ENCODE measurements around the gene KLF13.

KLF13 gene

DNA sequence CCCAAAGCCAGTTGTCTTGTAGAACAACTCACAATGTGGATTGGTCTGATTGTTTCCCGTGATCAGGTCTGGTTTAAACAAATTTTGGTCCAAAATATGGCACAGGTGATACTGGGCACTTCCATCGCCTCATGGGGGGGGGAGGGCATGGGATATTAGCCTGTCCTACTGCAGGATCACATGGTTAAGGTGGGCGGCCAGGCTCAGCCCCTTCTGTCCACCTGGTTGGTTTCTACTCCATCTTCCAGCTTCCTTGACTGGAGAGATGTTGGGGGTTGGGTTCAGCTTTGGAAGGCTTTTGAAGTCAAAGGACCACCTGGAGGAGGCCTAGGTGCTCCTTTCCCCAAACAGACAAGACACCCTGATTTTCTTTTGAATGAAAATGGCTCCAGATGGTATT, 7.2 kb downstream of the KLF13 start:
- DNase-seq = no peak

DNA sequence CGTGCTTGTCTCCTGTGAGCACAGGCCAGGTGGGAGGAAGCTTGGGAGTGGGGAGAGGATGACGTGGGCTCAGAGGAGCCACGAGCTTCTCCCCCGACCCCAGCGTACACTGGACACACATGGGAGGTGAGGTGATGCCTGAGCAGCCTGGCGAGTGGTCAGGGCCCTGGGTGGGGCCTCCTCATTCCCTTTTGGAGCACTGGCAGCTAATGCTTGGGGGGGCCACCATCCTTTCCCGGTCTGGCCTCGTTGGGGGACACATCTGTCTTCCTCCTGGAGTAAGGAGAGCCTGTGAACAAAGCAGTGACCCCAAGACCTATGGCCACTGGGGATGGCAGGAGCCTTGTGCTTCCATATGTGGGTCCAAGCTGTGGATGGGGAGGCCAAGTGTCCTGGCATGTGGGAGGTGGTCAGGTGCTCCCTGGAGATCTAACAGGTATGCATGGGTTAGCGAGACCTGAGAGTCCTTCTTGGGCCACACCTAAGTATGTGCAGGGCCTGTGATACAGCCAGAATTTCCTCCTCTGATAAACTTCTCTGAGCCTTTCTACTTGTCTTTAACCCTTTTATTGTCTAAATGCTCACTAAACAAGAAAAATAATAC, 9.5 kb downstream of the KLF13 start:
- DNase-seq = no peak

DNA sequence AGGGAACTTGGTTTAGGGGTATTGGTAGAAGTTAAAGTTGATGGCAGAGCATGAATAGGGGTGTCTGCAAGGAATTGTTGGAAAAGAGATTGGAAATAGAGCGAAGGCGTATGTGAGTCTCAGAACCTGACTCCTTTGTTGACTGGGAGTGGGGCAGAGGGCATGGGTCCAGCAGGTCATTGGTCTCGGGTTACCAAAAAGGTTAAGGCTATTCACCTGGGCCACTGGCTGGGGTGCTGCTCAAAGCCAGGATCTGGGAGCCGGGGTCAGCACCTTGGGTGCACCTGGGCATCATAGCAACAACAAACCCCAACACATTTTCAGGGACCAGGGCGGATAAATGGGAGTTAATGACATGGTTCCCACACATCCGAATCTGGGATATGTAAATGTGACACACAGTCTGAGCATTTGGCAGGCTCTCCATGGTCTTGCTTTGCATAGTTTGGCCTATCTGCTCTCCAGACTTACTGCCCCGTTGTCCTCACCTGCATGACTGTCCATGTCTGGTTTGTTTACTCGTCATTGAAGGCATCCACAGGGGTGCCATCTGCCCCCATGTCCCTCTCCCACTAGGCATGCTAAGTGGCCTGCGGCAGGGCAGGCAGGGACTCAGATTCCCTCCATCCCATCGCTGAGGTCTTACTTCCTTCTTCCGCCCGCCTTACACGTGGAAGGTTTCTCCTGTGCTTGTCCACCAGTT, 10.1 kb downstream of the KLF13 start:
- DNase-seq = no peak

DNA sequence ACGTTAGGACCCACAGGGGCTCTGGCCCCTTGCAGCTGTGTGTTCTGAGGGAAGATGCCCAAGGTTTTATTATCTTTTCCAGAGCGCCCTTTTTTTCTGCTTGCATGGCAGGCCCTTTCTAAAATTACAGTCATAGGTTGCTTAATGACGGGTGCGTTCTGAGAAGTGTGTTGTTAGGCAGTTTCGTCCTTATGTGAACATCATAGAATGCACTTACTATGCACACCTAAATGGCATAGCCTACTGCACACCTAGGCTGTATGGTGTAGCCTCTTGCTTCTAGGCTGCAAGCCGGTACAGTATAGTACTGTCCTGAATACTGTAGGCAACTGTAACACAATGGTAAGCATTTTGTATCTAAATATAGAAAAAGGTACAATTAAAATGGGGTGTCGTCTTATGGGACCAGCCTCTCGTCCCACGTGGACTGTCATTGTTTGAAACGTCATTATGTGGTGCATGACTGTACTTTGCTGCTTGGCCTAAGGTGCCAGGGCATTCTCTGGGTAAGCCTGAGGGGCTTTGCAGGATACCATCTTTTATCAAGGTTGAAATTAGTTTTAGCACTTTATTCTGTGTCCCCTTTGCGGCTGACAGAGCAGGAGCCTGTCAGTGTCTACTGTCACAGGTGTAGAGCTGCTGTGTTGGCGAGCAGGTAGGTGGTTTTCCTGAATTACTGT, 10.9 kb downstream of the KLF13 start:
- DNase-seq = no peak

DNA sequence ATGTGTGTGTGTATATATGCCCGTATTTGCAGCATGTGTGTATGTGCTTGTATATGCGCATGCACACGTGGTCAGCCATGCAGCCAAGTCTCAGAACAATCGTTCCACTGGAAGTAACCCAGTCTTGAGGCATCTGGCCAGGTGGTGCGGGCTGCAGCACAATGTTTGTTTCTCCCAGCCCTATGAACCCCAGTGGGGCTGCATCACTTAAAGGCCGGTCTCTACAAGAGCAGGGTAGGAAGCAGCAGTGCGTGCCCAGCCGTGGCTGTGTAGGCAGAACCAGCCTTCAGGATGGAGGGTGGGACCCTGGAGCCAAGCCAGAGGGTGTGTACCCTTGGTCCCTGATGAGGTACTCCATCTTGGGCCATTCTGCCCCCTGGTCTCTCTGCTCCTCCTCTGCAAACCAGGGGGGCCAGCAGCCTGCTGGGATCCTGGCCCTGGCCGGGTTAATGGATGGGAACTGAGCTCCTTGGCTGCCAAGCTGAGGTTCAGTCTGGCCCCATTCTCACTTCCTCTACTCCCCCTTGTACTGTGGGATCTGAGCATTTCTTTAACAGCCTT, 11.8 kb downstream of the KLF13 start:
- DNase-seq = no peak

DNA sequence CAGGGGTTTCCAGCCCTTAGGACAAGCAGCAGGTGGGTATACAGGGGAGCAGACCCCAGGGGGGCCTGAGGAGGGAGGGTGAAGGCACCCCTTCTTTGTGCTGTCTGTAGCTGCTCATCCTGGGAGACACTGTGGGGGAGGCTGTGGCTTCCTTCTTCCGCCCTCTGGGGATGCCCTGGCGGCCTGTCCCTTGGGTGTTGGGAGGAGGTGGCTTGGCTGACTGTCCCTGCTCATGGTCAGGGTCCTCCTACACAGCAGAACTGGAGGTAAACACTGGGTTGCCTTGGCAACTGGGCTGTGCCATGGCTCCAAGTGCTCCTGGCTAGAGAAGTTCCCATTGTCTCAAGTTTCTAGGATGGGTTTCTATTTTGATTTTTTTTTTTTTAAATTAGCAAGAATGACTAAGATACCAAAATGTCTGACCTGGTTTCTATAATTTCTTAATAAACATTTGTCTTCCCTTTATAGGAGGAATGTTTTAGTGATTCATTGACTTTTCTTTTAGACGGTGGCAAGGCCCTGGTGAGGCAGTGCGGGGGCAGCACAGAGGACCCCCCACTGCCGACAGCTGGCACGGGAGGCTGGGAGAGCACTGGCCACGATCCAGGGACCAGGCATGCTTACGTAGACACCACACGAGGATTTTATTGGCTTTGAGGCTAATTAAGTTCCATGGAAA, 12.4 kb downstream of the KLF13 start:
- DNase-seq = peak; percentile 77

DNA sequence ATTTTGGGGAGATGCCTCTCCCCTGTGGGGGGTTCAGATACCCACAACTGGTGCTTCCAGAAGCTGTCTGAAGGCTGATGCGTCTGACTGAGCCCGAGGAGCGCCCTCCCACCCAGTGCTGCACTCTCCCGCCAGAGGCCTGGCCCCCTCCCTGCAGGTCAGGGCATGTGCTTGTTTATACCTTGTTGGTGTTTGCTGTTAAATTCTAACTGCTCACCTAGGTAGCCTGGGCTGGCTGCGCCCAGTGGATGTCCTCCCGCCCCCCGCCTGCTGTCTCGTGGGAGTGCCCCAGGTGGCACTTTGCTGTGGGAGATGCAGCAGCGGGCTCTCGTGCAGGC, 12.9 kb downstream of the KLF13 start:
- DNase-seq = no peak

DNA sequence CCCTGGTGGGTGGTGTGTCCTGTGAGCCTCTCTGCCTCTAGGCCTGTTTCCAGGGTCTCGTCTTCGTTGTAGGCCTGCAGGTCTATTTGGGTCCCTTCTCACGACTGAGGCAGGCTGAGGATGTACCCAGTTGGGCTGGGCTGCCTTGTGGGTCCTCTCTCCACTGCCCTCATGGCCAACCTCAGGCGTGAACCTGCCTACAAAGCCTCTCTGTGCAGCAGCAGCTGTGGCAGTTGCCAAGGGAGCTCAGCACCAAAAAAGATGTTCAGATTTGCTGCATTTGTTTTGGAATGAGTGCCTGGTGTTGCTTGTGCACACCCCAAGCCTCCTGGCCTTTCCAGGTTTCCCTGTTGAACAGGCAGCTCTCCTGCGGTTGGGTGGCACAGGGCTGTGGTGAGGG, 13.4 kb downstream of the KLF13 start:
- no peak for DNase-seq

DNA sequence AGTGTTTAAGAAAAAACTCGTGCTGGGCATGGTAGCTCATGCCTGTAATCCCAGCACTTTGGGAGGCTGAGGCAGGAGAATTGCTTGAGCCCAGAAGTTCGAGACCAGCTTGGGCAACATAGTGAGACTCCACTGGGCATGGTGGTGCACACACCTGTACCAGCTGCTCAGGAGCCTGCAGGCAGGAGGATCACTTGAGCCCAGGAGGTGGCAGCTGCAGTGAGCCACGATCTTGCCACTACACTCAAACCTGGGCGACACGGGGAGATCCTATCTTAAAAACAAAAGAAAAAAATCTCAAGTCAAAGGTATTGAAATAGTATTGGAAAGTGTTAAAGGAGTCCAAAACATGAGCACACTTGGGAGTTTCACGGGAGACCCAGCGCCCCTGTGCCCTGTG, 14.0 kb downstream of the KLF13 start:
- DNase-seq = no peak

DNA sequence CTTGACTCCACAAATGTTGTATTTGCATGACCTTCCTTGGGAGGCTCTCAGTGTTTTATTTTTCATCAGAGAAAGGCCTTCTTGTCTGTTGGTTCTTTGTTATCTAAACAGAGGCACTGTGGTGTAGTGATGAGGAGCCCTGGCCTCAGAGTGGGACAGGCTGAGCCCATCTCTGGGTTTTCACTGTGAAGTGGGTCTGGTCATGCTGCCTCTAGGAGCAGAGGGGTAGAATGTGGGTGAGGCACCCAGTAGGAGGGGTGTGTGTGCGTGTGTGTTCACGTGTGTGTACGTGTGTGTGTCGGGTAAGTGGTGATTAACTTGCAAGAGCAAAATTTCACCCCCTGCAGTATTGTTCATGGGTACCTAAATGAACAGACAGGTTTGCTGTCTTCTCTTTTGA, 14.4 kb downstream of the KLF13 start:
- no peak for DNase-seq

DNA sequence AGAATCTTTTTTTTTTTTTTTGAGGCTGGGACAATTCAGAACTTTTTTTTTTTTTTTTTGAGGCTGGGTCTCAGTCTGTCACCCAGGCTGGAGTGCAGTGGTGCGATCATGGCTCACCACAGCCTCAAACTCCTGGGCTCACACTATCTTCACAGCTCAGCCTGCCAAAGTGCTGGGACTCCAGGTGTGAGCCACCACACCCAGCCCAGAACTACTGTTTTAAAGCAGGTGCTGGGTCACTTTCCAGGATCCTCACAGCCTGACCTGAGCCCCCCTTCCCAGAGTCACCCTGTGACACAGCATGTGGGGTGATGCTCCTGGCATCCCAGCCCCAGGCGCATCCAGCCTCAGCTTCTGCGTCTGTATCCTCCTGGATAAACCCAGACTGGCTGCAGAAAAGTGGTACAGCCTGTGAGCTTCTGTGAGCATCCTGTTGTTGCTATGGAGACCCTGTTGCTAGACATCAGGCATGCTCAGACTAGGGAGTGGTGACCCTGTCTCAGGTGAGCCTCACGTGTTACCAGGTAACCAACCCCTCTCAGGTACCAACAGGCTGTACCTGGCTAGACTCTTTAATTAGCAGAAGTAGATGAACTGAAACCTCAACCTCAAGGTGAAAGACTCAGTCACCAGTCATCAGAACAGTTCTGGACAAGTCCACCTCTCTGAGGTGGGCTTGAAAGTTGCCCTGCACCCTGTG, 15.0 kb downstream of the KLF13 start:
- no peak for DNase-seq

DNA sequence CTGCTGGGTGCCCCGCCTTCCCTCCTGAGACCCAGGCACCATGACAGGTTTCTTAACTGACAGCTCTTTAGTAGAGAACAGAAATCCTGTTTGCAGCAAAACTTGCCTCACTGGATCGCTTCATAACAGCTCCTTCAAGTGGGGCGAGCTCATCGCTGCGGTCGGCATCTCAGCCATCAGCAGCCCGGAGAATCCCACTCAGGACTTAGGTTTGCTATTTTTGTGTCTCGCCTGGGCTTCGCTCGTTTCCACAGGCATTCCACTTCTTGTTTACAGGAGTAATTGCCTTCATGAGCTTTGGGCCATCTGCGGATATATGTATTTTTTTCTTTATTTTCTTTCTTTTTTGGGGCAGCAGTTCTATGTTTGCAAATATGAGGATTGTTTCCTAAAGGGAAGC, 15.7 kb downstream of the KLF13 start:
- no peak for DNase-seq

DNA sequence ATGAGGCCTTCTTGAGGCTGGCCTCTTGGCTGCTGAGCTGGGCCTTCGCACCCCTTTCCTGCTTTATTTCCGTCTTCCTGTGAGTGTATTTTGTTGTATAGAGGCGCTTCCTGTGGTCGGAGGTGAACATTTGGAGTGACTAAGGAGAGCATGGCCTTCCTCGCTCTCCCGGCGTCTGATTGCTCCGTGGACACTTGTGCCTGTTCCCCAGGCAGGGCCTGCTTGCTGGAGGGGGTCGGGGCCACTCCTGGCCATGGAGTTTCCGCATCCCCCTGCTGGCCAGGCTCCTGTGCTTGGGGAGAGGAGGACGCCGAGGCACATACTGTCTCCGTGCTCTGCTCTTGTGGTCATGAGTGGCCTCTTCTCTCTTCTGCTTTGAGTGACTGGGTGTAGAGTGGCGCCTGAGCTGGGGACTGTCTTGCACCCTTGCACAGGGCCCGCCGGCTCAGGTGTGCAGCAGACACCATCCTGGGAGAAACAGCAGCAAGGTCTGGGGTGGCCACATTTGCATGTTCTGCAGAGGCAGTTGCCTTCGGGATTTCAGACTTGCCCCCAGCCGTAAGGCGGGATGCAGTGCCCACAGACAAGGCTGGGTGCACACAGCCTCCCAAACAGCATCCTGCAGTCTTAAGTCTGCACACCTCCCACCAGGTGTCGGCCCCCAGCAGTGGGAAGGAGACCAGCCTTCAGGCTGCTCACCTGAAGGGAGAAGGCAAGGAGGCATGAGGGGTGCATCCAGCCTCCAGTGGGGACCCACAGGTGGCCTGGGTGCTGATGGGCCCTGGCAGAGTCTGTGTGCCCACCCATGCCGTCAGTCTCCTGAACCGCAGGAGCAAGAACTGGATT, 16.4 kb downstream of the KLF13 start:
- DNase-seq = no peak

DNA sequence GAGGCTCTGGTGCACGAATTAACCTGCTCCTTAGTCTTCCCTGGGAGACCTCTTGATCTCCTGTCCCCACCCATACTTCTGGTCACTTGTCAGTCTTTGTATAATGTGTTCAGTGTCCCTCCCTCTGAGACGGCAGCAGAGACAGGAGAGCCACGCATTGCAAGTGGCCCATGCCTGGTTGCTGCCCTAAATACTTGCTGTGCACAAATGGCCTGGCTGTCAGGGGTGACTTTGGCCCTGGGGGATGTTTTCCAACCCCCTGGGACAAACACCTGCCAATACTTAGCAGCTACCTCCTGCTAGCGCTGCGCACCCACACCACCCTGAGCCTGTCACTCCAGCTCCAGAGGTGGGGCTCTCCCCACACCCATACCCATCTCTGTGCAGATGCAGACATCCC, 17.2 kb downstream of the KLF13 start:
- no peak for DNase-seq

DNA sequence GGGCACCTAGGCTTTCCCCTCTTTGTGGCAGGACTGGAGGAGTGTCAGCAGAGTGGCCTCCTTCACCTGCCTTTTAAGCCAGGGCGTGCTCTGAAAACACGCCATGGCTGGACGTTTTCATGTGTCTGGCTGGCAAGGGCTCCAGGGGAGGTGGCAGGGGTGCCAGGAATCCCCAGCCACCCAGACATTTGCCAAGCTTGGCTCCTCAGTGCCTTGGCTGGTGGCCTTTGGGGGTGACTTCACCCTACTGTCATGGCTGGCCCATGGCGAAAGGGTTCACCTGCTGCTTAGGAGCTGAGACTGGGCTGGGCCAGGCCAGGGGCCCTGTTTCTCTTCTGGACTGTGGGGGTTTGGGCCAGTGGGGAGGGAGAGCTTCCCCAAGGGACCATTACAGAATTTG, 17.6 kb downstream of the KLF13 start:
- no peak for DNase-seq

DNA sequence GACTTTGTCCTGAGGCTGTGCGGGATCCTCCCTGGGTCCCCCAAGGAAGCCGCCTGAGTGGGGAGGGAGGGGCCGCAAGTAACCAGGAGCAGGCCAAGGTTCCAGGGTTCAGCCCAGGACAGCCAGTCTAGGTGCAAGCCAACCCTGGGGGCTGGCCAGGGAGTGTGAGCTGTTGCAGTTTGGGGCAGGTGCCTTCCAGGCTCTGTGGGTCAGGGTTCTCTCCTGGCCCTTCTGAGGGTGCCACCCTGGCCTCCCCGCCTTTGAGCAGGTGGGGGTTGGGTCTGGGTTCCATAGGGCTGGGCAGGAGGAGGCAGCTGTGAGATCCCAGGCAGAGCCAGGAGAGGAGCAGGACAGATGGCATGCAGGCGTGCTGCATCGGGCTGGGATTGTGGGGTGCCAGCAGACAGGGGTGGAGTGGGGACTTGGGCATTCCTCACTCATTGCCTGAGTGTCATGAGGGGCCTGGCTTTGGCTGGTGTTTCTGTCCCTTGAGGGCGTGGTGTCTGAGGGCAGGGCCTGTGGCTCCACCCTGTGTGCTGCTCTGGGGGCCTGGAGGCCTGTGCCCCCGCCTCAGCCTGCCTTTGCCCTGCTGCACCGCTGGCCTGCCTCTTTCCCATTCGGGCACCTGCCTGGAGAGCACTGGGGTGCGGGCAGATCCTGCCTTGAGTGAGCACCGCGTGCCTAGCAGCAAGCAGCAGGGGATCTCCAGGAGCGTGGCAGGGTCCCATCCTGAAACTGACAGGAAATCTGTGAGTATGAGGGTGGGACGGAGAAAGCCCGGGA, 18.4 kb downstream of the KLF13 start:
- no peak for DNase-seq

DNA sequence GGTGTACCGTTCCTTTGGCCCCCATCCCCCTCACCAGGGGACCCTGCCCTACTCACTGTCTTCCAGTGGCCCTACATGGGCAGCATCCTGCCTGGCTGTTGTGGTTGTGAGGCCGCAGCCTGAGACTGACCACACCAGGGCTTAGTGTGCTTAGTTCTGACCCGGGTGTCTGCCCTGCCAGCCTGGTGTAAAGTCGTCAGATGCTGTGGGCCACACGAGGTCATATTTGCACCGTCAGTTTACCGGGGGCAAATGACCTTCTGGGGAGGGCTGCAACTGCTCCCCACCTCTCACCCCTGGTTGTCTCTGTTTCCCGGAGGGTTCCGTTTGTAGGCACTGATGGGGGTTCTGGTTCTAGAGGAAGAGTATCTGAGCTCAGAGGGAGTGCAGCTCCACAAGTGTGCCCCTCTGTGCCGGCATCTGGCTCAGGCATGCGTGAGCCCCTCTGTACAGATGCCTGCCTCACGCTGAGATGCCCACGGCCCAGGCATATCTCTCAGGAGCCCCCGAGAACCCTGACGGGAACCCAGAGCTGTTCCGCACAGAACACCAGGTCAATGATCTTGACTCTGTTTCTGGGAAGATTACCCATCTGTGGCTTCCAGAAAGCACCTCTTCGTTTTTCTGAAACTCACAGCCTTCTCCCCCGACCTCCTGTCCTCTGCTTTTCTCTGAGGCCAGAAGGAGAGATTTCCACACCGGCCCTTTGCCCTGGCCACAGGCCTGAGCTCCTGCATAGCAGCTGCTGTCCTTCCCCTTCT, 19.2 kb downstream of the KLF13 start:
- DNase-seq = no peak

DNA sequence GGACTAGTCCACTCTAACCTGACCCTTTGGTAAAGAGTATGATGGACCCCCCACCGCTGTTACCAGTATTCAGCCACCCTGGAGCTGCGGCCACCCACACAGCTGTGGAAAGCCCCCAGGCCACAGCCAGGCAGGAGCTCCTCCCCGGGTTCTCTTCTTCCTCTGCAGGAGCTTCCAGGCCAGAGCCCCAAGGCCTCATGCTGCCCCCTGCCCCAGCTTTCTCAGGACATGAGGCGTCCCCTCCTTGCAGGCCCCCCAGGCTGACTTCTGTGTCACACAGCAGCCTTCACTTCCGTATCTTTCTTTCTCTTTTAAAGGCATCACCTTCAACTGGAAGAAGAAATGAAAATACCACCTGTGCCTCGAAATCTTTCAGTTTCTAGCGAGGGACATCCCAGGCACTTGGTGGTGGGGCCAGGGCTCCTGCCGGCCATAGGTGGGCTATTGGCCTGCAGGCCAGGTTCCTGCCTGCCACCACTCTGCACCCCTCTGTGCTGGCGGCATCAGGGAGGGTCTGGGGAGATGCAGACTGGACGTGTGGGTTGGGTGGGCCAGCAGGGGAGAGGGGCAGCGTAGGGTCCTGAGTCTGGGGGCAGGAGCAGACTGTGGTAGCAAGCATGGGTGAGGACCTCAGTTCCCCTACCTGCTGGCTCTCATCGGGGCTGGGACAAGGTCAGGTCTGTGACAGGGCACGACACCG, 19.9 kb downstream of the KLF13 start:
- DNase-seq = no peak

DNA sequence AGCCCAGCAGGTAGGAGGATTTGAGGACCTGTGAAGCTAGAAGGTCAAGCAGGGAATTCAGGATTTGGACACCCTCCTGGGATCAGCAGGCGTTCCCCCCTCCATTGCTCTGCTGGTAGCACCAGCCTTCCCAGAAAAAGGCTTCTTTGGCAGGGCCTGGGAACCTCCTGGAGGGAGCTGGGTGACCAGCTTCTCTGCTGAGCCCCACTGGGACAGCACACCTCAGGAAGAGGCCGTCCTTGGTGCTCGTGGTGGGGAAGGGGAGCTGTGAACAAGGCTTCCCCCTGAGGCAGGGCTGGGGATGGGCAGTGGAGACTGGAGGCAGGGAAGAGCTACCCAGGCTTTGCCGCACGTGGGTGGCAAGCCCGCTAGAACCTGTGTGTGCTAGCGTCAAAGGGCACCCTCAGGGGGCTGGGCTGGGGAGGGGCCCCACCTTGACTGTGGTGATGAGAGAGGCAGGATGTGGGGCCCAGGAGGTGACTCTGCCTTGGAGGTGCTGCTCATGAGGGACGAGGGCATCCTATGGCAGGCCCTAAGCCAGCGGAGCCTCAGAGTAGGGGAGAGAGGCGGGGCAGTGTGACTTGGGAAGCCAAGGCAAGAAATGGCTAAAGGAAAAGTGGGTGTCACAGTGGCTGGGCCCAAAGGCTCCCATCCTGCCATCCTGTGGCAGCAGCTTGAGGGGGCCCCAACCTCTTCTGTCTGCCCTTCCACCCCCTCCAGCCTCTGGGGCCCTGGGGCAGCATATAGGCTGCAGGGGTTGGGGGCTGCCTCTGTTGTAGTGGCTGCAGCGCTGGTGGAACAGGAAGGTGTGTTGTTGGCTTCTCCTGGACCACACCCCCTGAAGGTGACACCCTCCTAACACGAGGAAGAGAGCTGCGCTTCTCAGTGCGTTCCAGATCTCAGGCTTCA, 20.7 kb downstream of the KLF13 start:
- no peak for DNase-seq
